ENCODE results near the gene ZFAND3.

DNA sequence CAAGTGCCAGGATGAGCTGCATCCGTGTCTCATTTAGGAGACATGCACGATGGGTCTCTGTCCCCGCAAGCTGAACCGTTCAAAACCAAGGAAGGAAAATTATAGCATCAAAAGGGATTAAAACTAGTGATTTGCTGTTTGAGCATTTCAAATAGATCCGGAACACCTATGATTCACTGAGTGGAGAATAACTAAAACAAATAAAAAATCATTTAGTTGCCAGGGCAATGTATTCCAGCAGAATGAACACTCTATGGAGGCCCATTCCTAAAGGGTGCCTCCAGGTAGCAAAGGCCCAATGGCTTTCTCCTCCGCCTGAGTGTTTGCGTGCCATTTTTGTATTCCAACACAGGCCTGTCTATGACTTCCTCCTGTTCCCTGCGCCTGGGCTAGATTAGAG is 354.8 kb downstream of the ZFAND3 start:
- TF ChIP-seq, protein P1, sequence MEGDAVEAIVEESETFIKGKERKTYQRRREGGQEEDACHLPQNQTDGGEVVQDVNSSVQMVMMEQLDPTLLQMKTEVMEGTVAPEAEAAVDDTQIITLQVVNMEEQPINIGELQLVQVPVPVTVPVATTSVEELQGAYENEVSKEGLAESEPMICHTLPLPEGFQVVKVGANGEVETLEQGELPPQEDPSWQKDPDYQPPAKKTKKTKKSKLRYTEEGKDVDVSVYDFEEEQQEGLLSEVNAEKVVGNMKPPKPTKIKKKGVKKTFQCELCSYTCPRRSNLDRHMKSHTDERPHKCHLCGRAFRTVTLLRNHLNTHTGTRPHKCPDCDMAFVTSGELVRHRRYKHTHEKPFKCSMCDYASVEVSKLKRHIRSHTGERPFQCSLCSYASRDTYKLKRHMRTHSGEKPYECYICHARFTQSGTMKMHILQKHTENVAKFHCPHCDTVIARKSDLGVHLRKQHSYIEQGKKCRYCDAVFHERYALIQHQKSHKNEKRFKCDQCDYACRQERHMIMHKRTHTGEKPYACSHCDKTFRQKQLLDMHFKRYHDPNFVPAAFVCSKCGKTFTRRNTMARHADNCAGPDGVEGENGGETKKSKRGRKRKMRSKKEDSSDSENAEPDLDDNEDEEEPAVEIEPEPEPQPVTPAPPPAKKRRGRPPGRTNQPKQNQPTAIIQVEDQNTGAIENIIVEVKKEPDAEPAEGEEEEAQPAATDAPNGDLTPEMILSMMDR (IDR thresholded peaks at IDR 0.05; ENCODE audit: poor library complexity), result no peak
- no peak for TF ChIP-seq EZH2 (IDR thresholded peaks at IDR 0.05; ENCODE audit: borderline replicate concordance)

Data from hepatocyte (in vitro differentiated cells).